Skeletal muscle tissue (tissue), 4 donors: Measurements from ENCODE around the gene FLT1. TPM values are rescaled to one million over a fixed set of nuclear protein-coding genes. Genes with fewer than 3 reads are reported as not detected.

Experiments used
- H3K27ac ChIP-seq: one replicate; pipeline ENCODE4 v1.7.0; 2013; ENCODE audit warnings: mild to moderate bottlenecking, low read depth, low read length, inconsistent platforms
- H3K27me3 ChIP-seq, 3 donors: one replicate each; pipeline ENCODE4 v1.7.0; 2013; ENCODE audit warnings: low read length in 3 of 3; ENCODE audit not compliant: control insufficient read depth in 3 of 3, insufficient read depth in 3 of 3
- H3K36me3 ChIP-seq, 3 donors: one replicate each; pipeline ENCODE4 v1.7.0; 2013; ENCODE audit warnings: low read length in 3 of 3; ENCODE audit not compliant: control insufficient read depth in 3 of 3, insufficient read depth in 3 of 3
- H3K4me1 ChIP-seq, 3 donors: one replicate each; pipeline ENCODE4 v1.7.0; 2013; ENCODE audit warnings: low read length in 3 of 3, mild to moderate bottlenecking in 3 of 3; ENCODE audit not compliant: control insufficient read depth in 3 of 3, insufficient read depth in 3 of 3
- H3K4me3 ChIP-seq, 3 donors: one replicate each; pipeline ENCODE4 v1.7.0; 2013; ENCODE audit warnings: low read length in 3 of 3
- H3K9ac ChIP-seq, 3 donors: one replicate each; pipeline ENCODE4 v1.7.0; 2013; ENCODE audit warnings: low read length in 3 of 3, mild to moderate bottlenecking in 3 of 3, moderate library complexity in 2 of 3, low read depth in 1 of 3
- H3K9me3 ChIP-seq, 3 donors: one replicate each; pipeline ENCODE4 v1.7.0; 2013; ENCODE audit warnings: low read length in 3 of 3; ENCODE audit not compliant: control insufficient read depth in 3 of 3
- total RNA-seq: library from RNA; depleted of rRNA; stranded (reverse); fragments of >200 nt; gene quantifications from one replicate; pipeline ENCODE4 v1.2.3, GENCODE V29; 2014
- donor health status: Osteomylitis.

The FLT1 gene
- total RNA-seq, 1 donor from 2014 or later = 13.0 TPM

DNA sequence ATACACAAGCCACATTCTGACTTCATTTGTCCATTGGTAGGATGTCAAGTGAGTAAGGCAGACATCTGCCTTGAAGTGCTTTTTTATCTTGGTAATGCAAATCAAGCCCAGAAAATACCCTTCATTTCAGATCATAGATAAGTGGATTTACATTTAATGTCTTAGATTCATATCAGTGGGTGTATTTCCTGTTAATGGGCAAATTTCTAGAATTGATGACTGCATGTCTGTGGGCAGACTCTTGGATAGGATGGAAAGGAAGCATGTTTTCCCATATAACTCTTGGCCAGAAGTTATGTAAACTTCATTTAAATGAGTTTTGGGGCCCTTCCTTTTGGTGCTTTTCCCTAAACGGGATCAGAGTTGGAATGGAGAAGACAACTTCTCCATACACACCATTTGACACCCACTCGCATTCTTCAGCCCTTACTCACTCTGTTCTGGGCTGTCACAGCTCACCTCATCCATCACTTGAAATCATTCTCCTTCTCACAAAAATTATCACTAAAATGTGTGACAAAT lies 154.6 kb downstream of the FLT1 start:
- Histone ChIP-seq H3K4me3 (no peak overlapping the region), H3K27ac (no peak overlapping the region), H3K9ac (no peak overlapping the region), H3K4me1 (peaks cover 0 to 16% (median 2%) of the 10 kb centered on the region in 3 donors), H3K9me3 (no peaks in the 10 kb centered on the region), H3K36me3 (peaks cover 0 to 2% (median 0%) of the 10 kb centered on the region in 3 donors), H3K27me3 (no peaks in the 10 kb centered on the region)

DNA sequence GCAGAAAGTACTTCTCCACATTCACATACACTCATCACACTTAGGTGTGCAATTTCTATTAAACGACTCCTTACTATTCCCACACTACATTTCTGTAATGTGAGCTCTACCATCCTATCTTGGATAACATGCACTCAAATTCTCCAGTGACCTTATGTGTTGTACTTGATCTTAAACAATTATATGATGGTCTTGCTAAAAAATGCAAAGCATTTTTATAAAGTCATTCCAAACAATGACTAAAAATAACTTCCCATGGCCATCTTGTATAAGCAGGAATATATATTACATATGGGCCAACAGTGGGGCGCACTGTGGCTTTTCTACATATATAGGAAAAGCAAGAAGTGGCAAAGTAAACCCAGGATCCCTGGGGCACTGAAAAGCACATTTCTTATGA lies 155.5 kb downstream of the FLT1 start:
- Histone ChIP-seq H3K9ac (no peak overlapping the region), H3K4me3 (no peak overlapping the region), H3K4me1 (peaks cover 0 to 16% (median 2%) of the 10 kb centered on the region in 3 donors), H3K27ac (no peak overlapping the region), H3K27me3 (no peaks in the 10 kb centered on the region), H3K9me3 (no peaks in the 10 kb centered on the region), H3K36me3 (peaks cover 0 to 2% (median 0%) of the 10 kb centered on the region in 3 donors)

DNA sequence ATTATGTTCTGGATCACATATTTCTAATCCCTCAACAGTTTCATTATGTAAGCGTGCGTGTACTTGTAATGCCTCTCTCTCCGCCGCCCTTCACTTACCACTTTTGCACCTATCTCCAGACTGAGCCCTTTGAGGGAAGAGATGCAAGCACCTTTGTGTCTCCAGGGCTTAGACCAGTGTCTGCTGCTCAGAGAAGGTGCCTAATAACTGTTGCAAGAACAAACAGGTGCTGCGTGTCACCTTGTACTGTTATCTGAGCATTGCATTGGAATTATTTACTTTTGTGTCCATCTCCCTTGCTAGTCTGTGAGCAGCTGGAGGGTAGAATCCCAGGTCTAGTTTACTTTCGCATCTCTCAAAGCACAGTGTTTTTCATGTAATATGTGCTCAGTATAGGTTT lies 156.2 kb downstream of the FLT1 start:
- Histone ChIP-seq H3K36me3 (no peaks in the 10 kb centered on the region), H3K27me3 (no peaks in the 10 kb centered on the region), H3K4me3 (no peak overlapping the region), H3K27ac (peak overlapping the region; percentile 53), H3K9me3 (no peaks in the 10 kb centered on the region), H3K4me1 (peaks cover 0 to 16% (median 2%) of the 10 kb centered on the region in 3 donors), H3K9ac (no peak overlapping the region)

DNA sequence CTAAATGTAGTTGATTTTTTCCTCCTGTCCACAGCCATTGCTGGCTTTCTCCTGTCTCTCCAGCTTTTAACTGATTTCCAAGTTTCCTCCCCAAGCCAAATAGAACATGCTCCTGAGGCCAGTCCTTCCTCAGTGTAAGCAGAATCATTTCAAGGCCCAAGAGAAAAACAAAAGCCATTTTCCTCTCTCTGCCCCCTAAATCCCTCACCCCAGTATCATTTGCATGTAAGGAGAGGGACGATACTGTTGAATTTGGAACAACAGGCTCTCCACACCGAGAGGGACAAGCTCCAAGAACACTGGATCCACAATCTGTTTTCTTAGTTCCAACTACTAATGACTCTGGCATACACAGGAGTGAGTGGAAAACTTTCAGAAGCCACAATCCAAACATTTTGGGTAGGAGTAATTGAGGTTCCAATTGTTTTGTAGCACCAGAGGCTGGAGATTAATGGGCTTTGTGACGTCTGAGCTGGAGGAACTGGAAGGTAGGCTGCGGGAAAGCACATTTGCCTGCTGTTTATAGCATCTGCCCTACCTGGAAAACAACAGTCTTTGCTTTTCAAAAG lies 156.8 kb downstream of the FLT1 start:
- Histone ChIP-seq H3K36me3 (no peaks in the 10 kb centered on the region), H3K27ac (peak overlapping the region; percentile 72), H3K4me3 (no peak overlapping the region), H3K9ac (no peak overlapping the region), H3K9me3 (no peaks in the 10 kb centered on the region), H3K27me3 (no peaks in the 10 kb centered on the region), H3K4me1 (peaks cover 0 to 16% (median 2%) of the 10 kb centered on the region in 3 donors)

DNA sequence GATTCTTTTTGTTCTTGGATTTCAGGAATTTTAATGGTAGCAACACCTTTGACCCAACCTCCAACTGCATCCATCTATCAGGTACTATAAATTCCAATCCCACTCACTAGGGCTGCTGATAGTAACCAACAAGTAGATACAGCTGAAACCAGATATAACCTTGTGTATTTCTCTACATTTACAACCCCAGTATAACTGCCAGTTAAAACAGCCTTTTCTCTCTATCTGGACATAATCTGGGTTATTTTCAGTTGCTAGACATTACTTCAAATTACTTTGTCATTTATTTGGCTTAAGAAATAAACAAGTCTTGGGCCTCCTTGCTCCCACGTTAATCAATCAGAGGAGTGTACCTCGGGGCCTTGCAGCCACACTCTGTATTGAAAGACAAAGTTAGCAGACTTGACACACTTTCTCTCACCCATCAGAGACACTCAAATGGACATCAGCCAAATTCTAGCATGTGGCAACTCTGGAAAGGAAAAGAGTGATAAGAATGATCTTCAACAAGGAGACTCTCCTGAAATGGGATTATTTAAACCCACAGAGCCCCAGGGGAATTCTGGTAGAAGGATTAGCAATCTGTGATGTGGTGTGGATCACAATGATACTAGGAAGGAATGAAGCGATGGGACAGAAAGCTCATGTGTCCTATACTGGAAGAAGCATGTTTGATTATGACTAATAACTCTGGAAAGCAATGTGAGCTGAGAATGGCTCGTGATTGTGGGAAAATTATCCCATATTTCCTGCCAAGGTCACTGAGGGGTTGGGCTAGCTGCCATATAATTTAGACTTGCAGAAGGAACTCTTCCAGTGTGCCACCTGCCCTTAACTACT lies 157.5 kb downstream of the FLT1 start:
- Histone ChIP-seq H3K9ac (no peak overlapping the region), H3K36me3 (no peaks in the 10 kb centered on the region), H3K9me3 (no peaks in the 10 kb centered on the region), H3K27ac (peak overlapping the region; percentile 72), H3K4me3 (no peak overlapping the region), H3K27me3 (no peaks in the 10 kb centered on the region), H3K4me1 (peaks cover 0 to 16% (median 2%) of the 10 kb centered on the region in 3 donors)

DNA sequence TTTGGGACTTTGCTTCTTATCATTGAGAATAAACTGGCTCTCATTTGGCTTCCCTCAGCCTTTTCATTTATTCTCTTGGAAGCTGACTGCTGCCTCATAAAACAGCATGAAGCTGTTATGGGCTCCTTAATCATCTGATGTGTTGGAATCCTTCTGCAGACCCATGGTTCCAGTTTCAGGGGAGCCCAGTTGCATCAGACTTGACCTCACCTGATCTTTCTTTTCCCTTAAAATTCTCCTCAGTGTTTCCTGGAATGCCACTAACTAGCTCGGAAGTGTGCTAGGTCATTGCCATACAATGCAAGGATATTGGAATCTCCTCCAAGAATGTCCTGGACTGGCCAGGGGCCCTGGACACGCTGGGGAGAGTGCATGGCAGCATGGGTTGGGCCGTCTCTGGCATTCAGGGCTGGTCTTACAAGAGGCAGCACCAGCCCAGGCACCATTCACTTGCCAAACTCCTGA lies 158.7 kb downstream of the FLT1 start:
- Histone ChIP-seq H3K4me3 (no peak overlapping the region), H3K4me1 (peaks cover 0 to 16% (median 2%) of the 10 kb centered on the region in 3 donors), H3K27ac (peak overlapping the region; percentile 72), H3K9ac (no peak overlapping the region), H3K27me3 (no peaks in the 10 kb centered on the region), H3K36me3 (no peaks in the 10 kb centered on the region), H3K9me3 (no peaks in the 10 kb centered on the region)

DNA sequence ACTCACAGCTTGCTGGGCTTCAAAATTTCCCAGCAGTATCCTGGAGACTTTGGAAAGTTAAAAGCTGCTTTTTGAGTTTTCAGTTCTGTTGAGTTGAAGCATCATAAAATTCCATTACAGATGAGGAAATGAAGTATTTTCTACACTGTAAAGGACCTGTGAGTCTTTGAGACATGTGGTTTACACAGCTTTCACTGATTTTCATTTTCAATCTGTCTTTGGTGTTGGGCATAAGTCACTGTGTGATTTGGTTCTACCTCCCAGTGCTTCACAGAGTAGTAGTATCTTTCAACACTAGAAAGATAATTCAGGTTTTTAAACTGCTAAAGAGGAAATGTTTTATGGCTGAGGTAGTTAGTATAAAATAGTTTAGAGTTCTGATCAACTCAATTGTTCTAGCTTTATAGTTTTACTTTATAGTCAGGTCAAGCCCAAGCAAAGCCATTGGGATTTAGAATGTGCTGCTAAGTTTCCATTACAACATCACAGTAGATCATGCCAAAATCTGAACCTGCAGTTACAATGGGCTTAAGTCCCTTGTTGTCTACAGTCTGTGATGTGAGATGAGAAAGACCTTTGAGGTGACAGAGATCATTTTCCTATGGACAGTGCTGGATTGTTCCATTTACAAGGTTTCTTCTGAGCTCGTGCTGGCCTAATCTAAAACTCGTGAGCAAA lies 161.6 kb downstream of the FLT1 start:
- H3K9me3 ChIP-seq = no peaks in the 10 kb centered on the region
- H3K4me3 ChIP-seq = no peak overlapping the region
- no peaks in the 10 kb centered on the region for H3K27me3 ChIP-seq
- no peaks in the 10 kb centered on the region for H3K36me3 ChIP-seq
- no peak overlapping the region for H3K9ac ChIP-seq
- H3K4me1 ChIP-seq = peaks cover 0 to 10% (median 2%) of the 10 kb centered on the region in 3 donors
- H3K27ac ChIP-seq = no peak overlapping the region

DNA sequence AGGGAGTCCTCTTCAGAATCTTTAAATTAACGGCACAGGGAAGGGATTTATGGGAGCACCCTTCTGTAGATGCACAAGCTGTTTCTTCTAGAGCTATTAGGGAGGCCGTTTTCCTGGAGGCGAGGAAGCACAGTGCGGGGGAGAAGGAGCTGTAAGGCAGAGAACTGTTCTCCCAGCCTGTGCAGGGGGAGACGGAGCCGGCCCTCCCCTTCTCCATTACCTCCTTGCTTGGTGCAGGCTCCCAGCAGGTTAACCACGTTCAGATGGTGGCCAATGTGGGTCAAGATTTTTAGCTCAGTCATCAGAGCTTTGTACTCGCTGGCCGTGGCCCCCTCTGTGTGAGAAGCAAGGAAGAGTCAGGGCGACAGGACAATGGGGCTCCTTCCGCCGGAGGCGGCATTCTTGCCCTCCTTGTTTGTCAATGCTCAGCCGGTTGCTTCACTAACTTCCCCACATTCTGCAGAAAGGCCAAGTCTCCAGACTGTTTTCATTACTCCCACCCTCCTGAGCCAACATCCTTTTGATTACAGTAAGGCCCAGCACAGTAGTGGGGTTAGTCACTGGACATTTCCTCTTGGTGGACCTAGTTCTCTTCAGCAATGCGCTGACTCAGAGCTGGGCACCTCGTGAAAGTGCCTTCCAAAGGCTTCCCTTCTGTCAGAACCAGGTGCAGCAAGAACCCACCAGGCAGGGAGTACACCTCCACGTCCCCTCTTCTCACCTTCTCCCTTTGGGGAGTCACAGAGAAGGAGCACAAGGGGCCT lies 165.4 kb downstream of the FLT1 start:
- Histone ChIP-seq H3K4me3 (no peak overlapping the region), H3K36me3 (no peaks in the 10 kb centered on the region), H3K27ac (no peak overlapping the region), H3K27me3 (no peaks in the 10 kb centered on the region), H3K9me3 (no peaks in the 10 kb centered on the region), H3K4me1 (peaks cover 0 to 2% (median 0%) of the 10 kb centered on the region in 3 donors), H3K9ac (no peak overlapping the region)

DNA sequence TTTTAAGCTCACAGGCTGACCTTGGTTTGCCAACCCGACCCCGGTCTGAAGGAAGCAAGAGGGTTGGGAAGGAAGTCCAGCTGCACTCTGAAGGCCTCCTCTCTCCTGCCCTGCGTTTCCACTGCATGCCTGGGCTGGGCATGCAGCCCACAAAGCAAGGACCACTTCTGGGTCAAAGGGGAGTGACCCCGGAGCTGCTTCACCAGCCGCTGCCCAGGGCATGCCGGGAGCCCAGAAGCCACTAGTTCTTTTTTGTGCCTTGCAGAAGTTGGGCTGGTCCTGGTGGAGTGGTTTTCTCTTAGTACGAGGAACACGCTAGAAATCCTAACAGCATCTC lies 166.7 kb downstream of the FLT1 start:
- H3K27me3 ChIP-seq = no peaks in the 10 kb centered on the region
- H3K4me3 ChIP-seq = no peak overlapping the region
- no peaks in the 10 kb centered on the region for H3K36me3 ChIP-seq

More for the DNA sequence above, 166.7 kb downstream of the FLT1 start:
- Histone ChIP-seq H3K27ac (no peak overlapping the region), H3K4me1 (peaks cover 0 to 7% (median 0%) of the 10 kb centered on the region in 3 donors), H3K9me3 (no peaks in the 10 kb centered on the region), H3K9ac (no peak overlapping the region)
